ENCODE data around the gene DGKB. TPM values are rescaled to one million over a fixed set of nuclear protein-coding genes. Genes with fewer than 3 reads are reported as not detected.

Gene DGKB
- polyA plus RNA-seq, 1 donor (not counting 4 experiments of a cell fraction or from before 2014, with no cell fraction given), result 0.01 TPM

DNA sequence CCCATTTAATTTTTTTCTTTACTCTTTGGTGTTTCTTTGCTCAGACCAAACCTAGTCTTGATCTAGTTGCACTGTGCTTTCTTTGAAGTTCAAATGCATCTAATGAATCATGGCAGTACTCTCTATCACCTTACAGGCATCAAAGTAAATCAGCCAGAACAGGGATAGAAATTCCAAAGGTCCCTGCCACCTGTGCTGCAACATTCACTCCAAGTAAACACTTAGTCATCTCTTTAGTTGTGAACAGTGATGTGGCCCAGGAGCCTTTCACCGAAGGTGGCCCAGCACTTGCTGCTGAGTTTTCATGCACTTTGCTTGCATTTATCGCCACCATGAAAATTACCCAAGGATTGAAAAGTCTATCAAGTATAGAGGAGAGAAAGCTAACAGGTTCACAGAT is 599.0 kb downstream of the DGKB start:
- H3K36me3 ChIP-seq (ENCODE audit: control insufficient read depth in 2 of 2, extremely low read depth in 1 of 2, insufficient read depth in 2 of 2, low read length in 2 of 2), result no peaks in the 10 kb centered on the region
- no peaks in the 10 kb centered on the region for H3K9me1 ChIP-seq (ENCODE audit: control insufficient read depth, extremely low read depth, insufficient read depth, low read length)
- no peak overlapping the region for H3K4me3 ChIP-seq (ENCODE audit: control insufficient read depth in 2 of 3, extremely low read depth in 1 of 3, insufficient read depth in 2 of 3, low read depth in 1 of 3, low read length in 3 of 3)
- DNase-seq (ENCODE audit: low read depth, low spot score) (no peak), FAIRE-seq (no peak)
- H4K20me1 ChIP-seq (ENCODE audit: control insufficient read depth, extremely low read depth, insufficient read depth, low read length), result no peaks in the 10 kb centered on the region
- H2AFZ ChIP-seq (ENCODE audit: control insufficient read depth, low read length), result no peak overlapping the region
- H3K9ac ChIP-seq (ENCODE audit: control insufficient read depth, extremely low read depth, insufficient read depth, low read length), result no peak overlapping the region
- H3K4me1 ChIP-seq (ENCODE audit: control insufficient read depth, extremely low read depth, insufficient read depth, low read length), result no peaks in the 10 kb centered on the region
- H3K4me2 ChIP-seq (ENCODE audit: control insufficient read depth, extremely low read depth, insufficient read depth, low read depth, low read length), result no peak overlapping the region
- H3K79me2 ChIP-seq (ENCODE audit: control insufficient read depth, insufficient read depth, low read length), result no peaks in the 10 kb centered on the region
- dilution Hi-C loops (cut with MboI; ENCODE audit: extremely low pct_ligation_motif_present, low sequenced_read_pairs), result no loop called here
- no peaks in the 10 kb centered on the region for H3K9me3 ChIP-seq (ENCODE audit: control insufficient read depth, low read depth, low read length)
- H3K27ac ChIP-seq (ENCODE audit: control insufficient read depth, insufficient read depth, low read length), result no peak overlapping the region
- H3K27me3 ChIP-seq (ENCODE audit: control insufficient read depth, extremely low read depth, insufficient read depth, low read length), result no peaks in the 10 kb centered on the region
- no peak for TF ChIP-seq EZH2 (IDR thresholded peaks at IDR 0.05; ENCODE audit: low read length)
- TF ChIP-seq, protein P1, sequence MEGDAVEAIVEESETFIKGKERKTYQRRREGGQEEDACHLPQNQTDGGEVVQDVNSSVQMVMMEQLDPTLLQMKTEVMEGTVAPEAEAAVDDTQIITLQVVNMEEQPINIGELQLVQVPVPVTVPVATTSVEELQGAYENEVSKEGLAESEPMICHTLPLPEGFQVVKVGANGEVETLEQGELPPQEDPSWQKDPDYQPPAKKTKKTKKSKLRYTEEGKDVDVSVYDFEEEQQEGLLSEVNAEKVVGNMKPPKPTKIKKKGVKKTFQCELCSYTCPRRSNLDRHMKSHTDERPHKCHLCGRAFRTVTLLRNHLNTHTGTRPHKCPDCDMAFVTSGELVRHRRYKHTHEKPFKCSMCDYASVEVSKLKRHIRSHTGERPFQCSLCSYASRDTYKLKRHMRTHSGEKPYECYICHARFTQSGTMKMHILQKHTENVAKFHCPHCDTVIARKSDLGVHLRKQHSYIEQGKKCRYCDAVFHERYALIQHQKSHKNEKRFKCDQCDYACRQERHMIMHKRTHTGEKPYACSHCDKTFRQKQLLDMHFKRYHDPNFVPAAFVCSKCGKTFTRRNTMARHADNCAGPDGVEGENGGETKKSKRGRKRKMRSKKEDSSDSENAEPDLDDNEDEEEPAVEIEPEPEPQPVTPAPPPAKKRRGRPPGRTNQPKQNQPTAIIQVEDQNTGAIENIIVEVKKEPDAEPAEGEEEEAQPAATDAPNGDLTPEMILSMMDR (optimal IDR thresholded peaks at IDR 0.05 in 1 of 3, IDR thresholded peaks at IDR 0.05 in 1 of 3, conservative IDR thresholded peaks at IDR 0.05 in 1 of 3; ENCODE audit: extremely low read depth in 1 of 3, insufficient read depth in 2 of 3, low read length in 3 of 3), result no peak

DNA sequence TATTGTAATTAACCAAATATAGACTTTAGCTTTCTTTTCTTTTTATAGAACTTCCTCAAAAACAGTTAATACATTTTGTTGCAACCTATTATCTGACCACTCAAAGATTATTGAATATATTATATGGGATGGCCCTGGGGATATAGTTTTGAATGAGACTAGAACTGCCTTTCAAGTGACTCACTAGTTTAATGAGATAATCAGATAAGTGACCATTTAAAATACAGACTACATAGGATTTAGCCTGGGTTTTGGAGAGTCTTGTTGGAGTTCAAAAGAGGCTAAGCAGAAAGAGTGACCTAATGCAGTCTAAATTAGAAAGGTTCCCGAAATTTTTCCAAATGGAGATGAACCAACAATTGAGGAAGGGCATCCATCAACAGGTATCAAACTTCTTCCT is 607.9 kb downstream of the DGKB start:
- no peaks in the 10 kb centered on the region for H4K20me1 ChIP-seq (ENCODE audit: control insufficient read depth, extremely low read depth, insufficient read depth, low read length)
- H3K9ac ChIP-seq (ENCODE audit: control insufficient read depth, extremely low read depth, insufficient read depth, low read length), result no peak overlapping the region
- no peaks in the 10 kb centered on the region for H3K36me3 ChIP-seq (ENCODE audit: control insufficient read depth in 2 of 2, extremely low read depth in 1 of 2, insufficient read depth in 2 of 2, low read length in 2 of 2)
- dilution Hi-C loops (cut with MboI; ENCODE audit: extremely low pct_ligation_motif_present, low sequenced_read_pairs), result no loop called here
- TF ChIP-seq EZH2 (IDR thresholded peaks at IDR 0.05; ENCODE audit: low read length), result no peak
- TF ChIP-seq, protein P1 (optimal IDR thresholded peaks at IDR 0.05 in 1 of 3, IDR thresholded peaks at IDR 0.05 in 1 of 3, conservative IDR thresholded peaks at IDR 0.05 in 1 of 3; ENCODE audit: extremely low read depth in 1 of 3, insufficient read depth in 2 of 3, low read length in 3 of 3), result no peak
- H3K9me3 ChIP-seq (ENCODE audit: control insufficient read depth, low read depth, low read length), result no peaks in the 10 kb centered on the region
- H3K4me3 ChIP-seq (ENCODE audit: control insufficient read depth in 2 of 3, extremely low read depth in 1 of 3, insufficient read depth in 2 of 3, low read depth in 1 of 3, low read length in 3 of 3), result no peak overlapping the region
- H3K27ac ChIP-seq (ENCODE audit: control insufficient read depth, insufficient read depth, low read length), result no peak overlapping the region
- H3K79me2 ChIP-seq (ENCODE audit: control insufficient read depth, insufficient read depth, low read length), result no peaks in the 10 kb centered on the region
- H3K9me1 ChIP-seq (ENCODE audit: control insufficient read depth, extremely low read depth, insufficient read depth, low read length), result no peaks in the 10 kb centered on the region
- no peak overlapping the region for H3K4me2 ChIP-seq (ENCODE audit: control insufficient read depth, extremely low read depth, insufficient read depth, low read depth, low read length)
- FAIRE-seq (no peak), DNase-seq (ENCODE audit: low read depth, low spot score) (no peak)
- no peaks in the 10 kb centered on the region for H3K27me3 ChIP-seq (ENCODE audit: control insufficient read depth, extremely low read depth, insufficient read depth, low read length)
- no peaks in the 10 kb centered on the region for H3K4me1 ChIP-seq (ENCODE audit: control insufficient read depth, extremely low read depth, insufficient read depth, low read length)
- no peak overlapping the region for H2AFZ ChIP-seq (ENCODE audit: control insufficient read depth, low read length)

Data from keratinocyte (primary cell).